IMR-90 (cell line): ENCODE results near the gene DYSF. TPM values are rescaled to one million over a fixed set of nuclear protein-coding genes. Genes with fewer than 3 reads are reported as not detected.

Experiments
- ATAC-seq: fragments of 200-7000 bp; cut with Tn5 transposase; 2 replicates; pipeline ENCODE4 v1.9.1; 2020; ENCODE audit warnings: low read depth, mild to moderate bottlenecking, moderate library complexity
- BruUV-seq: library from RNA; stranded (reverse); fragments of 400-500 nt; replicated peaks from 2 replicates; lab custom pipeline; 2021; lab: Mats Ljungman, UMichigan
- CTCF ChIA-PET: fragments of 300-600 bp; formaldehyde crosslinking; extraction: SDS; loops from one replicate; lab custom pipeline; 2021; ENCODE audit warnings: antibody characterized with exemption; lab: Yijun Ruan, JAX
- POLR2A ChIA-PET: fragments of 300-600 bp; sonication (Branson Sonifier 250); formaldehyde crosslinking; loops from one replicate; lab custom pipeline; 2022; ENCODE audit warnings: antibody characterized with exemption; ENCODE audit not compliant: unreplicated experiment; lab: Charles Lee
- DNase-seq: peaks from one replicate; pipeline ENCODE4 v3.0.0; 2013
- H2AFZ ChIP-seq: replicated peaks from 2 replicates; pipeline ENCODE3; 2013; ENCODE audit warnings: low read length, mild to moderate bottlenecking; ENCODE audit not compliant: poor library complexity
- H2AK5ac ChIP-seq: 2 replicates; pipeline ENCODE4 v1.6.1; 2013; ENCODE audit warnings: low read depth, low read length, inconsistent platforms
- H2AK9ac ChIP-seq: replicated peaks from 2 replicates; pipeline ENCODE3; 2013; ENCODE audit warnings: mild to moderate bottlenecking, low read depth, low read length, moderate library complexity; ENCODE audit not compliant: poor library complexity
- H2BK120ac ChIP-seq: 2 replicates; pipeline ENCODE4 v1.6.1; 2013; ENCODE audit warnings: low read depth, low read length, inconsistent platforms
- H2BK15ac ChIP-seq: 3 replicates; pipeline ENCODE4 v1.6.1; 2013; ENCODE audit warnings: low read depth, low read length, inconsistent platforms
- H2BK20ac ChIP-seq: 2 replicates; pipeline ENCODE4 v1.6.1; 2013; ENCODE audit warnings: low read depth, mild to moderate bottlenecking, inconsistent platforms, low read length, moderate library complexity
- H2BK5ac ChIP-seq: 2 replicates; pipeline ENCODE4 v1.6.1; 2013; ENCODE audit warnings: mild to moderate bottlenecking, low read depth, low read length, inconsistent platforms; ENCODE audit not compliant: poor library complexity, severe bottlenecking
- H3K14ac ChIP-seq: replicated peaks from 2 replicates; pipeline ENCODE4 v1.6.1; 2013; ENCODE audit warnings: low read depth, low read length, inconsistent platforms
- H3K18ac ChIP-seq: 2 replicates; pipeline ENCODE4 v1.6.1; 2013; ENCODE audit warnings: low read depth, low read length, control low read depth
- H3K23ac ChIP-seq: 2 replicates; pipeline ENCODE4 v1.6.1; 2013; ENCODE audit warnings: low read depth, low read length, inconsistent platforms
- H3K27ac ChIP-seq: 2 replicates; pipeline ENCODE4 v1.5.1; 2013; ENCODE audit warnings: mild to moderate bottlenecking, control low read depth, low read length; ENCODE audit not compliant: insufficient read depth
- H3K27me3 ChIP-seq: 2 replicates; pipeline ENCODE4 v1.6.1; 2013; ENCODE audit warnings: low read length; ENCODE audit not compliant: control insufficient read depth, insufficient read depth
- H3K36me3 ChIP-seq: 2 replicates; pipeline ENCODE4 v1.6.1; 2013; ENCODE audit warnings: low read length, mixed read lengths; ENCODE audit not compliant: control insufficient read depth, insufficient read depth
- H3K4ac ChIP-seq: 2 replicates; pipeline ENCODE4 v1.6.1; 2013; ENCODE audit warnings: low read depth, low read length, inconsistent platforms
- H3K4me1 ChIP-seq: 2 replicates; pipeline ENCODE4 v1.6.1; 2013; ENCODE audit warnings: low read length, mixed read lengths; ENCODE audit not compliant: control insufficient read depth, insufficient read depth
- H3K4me2 ChIP-seq: 2 replicates; pipeline ENCODE4 v1.6.1; 2013; ENCODE audit warnings: low read depth, mild to moderate bottlenecking, control low read depth, low read length, moderate library complexity
- H3K4me3 ChIP-seq: 2 replicates; pipeline ENCODE4 v1.5.1; 2013; ENCODE audit warnings: low read depth, mild to moderate bottlenecking, control low read depth, low read length, moderate library complexity; ENCODE audit not compliant: insufficient read depth
- H3K56ac ChIP-seq: 2 replicates; pipeline ENCODE4 v1.6.1; 2013; ENCODE audit warnings: low read length, inconsistent platforms; ENCODE audit not compliant: insufficient read depth; ENCODE audit errors: extremely low read depth
- H3K79me1 ChIP-seq, 2 experiments: 2 replicates each; pipeline ENCODE4 v1.6.1; 2013; ENCODE audit warnings: low read length in 2 of 2, inconsistent platforms in 1 of 2, low read depth in 1 of 2
- H3K9ac ChIP-seq: 2 replicates; pipeline ENCODE4 v1.6.1; 2013; ENCODE audit warnings: low read depth, low read length, control low read depth
- H3K9me1 ChIP-seq: 2 replicates; pipeline ENCODE4 v1.6.1; 2013; ENCODE audit warnings: low read length, inconsistent platforms; ENCODE audit not compliant: insufficient read depth
- H3K9me3 ChIP-seq: 2 replicates; pipeline ENCODE4 v1.6.1; 2013; ENCODE audit warnings: low read length; ENCODE audit not compliant: control insufficient read depth, insufficient read depth
- H4K20me1 ChIP-seq: 2 replicates; pipeline ENCODE4 v1.6.1; 2013; ENCODE audit warnings: low read length, inconsistent platforms; ENCODE audit not compliant: insufficient read depth
- H4K5ac ChIP-seq: 2 replicates; pipeline ENCODE4 v1.6.1; 2013; ENCODE audit warnings: mild to moderate bottlenecking, low read depth, low read length, control low read depth
- H4K8ac ChIP-seq, 2 experiments: 2 replicates each; pipeline ENCODE4 v1.6.1; 2013; ENCODE audit warnings: low read depth in 2 of 2, low read length in 2 of 2, control low read depth in 1 of 2, inconsistent platforms in 1 of 2
- H4K91ac ChIP-seq: 2 replicates; pipeline ENCODE4 v1.6.1; 2013; ENCODE audit warnings: low read depth, low read length, inconsistent platforms; ENCODE audit not compliant: insufficient read depth
- CTCF ChIP-seq: conservative IDR thresholded peaks from 2 replicates; pipeline ENCODE4 v1.5.1; 2012; ENCODE audit warnings: mild to moderate bottlenecking, low read depth, low read length, improper control_type of control experiment
- RAD21 ChIP-seq: IDR thresholded peaks from 2 replicates; pipeline ENCODE4 v1.6.1; 2012; ENCODE audit warnings: low read length, improper control_type of control experiment
- RFX5 ChIP-seq: IDR thresholded peaks from 2 replicates; pipeline ENCODE4 v1.8.0; 2012; ENCODE audit warnings: low read depth, mild to moderate bottlenecking, low read length, moderate library complexity
- WGBS, 2 experiments: methylation state at CpG; one replicate each; pipeline versions ENCODE4 v1.1.5 to v1.1.7; 2013; ENCODE audit warnings: missing lambda C conversion rate in 2 of 2; ENCODE audit not compliant: insufficient read length in 1 of 2; ENCODE audit errors: extremely low coverage in 2 of 2; 5-methylcytosine and 5-hydroxymethylcytosine counted together
- dilution Hi-C: fragments of 300-500 bp; cut with HindIII; formaldehyde crosslinking; loops from one replicate; pipeline ENCODE4 v1.14.3; 2018; ENCODE audit warnings: low sequenced_read_pairs; ENCODE audit not compliant: unreplicated experiment
- in situ Hi-C: fragments of 300-500 bp; cut with MboI; formaldehyde crosslinking; loops from 3 replicates; pipeline ENCODE4 v1.14.3; 2019; ENCODE audit warnings: low sequenced_read_pairs, inconsistent platforms, mixed read lengths
- intact Hi-C: fragments of 100-400 bp; cut with micrococcal nuclease; formaldehyde crosslinking; loops from 2 replicates; pipeline ENCODE4 v1.10.0; 2022
- polyA plus RNA-seq, 3 experiments: library from polyadenylated mRNA; depleted of rRNA; stranded (reverse); fragments of >200 nt; gene quantifications; 2 replicates each; pipeline ENCODE4 v1.2.3, GENCODE V29; 2012; ENCODE audit warnings: low replicate concordance in 1 of 3
- total RNA-seq: library from RNA; depleted of rRNA; stranded (reverse); fragments of >200 nt; gene quantifications from 2 replicates; pipeline ENCODE4 v1.2.3, GENCODE V29; 2012

Gene DYSF
- total and polyA plus RNA-seq, 2 of the 4 experiments (the other 2 are of a cell fraction), result 0.09 to 0.18 TPM

- intact Hi-C loops (no loop called here), in situ Hi-C loops (no loop called here), dilution Hi-C loops (no loop called here)
- ChIA-PET CTCF (no interaction called here), POLR2A (no interaction called here)
- H4K91ac ChIP-seq, result no peak overlapping the region
- no peak overlapping the region for H2BK120ac ChIP-seq
- no peak overlapping the region for H3K23ac ChIP-seq
- no peaks in the 10 kb centered on the region for H3K36me3 ChIP-seq
- H3K9me1 ChIP-seq, result no peaks in the 10 kb centered on the region
- no peak for DNase-seq
- no peak overlapping the region for H3K4me3 ChIP-seq
- H3K4ac ChIP-seq, result no peak overlapping the region
- H3K4me2 ChIP-seq, result no peak overlapping the region
- no peak overlapping the region for H3K9ac ChIP-seq
- H3K14ac ChIP-seq, result no peak overlapping the region
- no peaks in the 10 kb centered on the region for H3K4me1 ChIP-seq
- peaks cover 25% of the 10 kb centered on the region for H3K27me3 ChIP-seq
- no peak overlapping the region for H2AK5ac ChIP-seq
- no peaks in the 10 kb centered on the region for H3K79me1 ChIP-seq
- H4K5ac ChIP-seq, result no peak overlapping the region
- no peak overlapping the region for H3K56ac ChIP-seq
- H3K27ac ChIP-seq, result no peak overlapping the region
- no peak overlapping the region for H2AFZ ChIP-seq
- no peak for ATAC-seq
- H3K18ac ChIP-seq, result no peak overlapping the region
- TF ChIP-seq RFX5 (no peak), RAD21 (no peak), CTCF (no peak)
- H4K20me1 ChIP-seq, result no peaks in the 10 kb centered on the region
- no peak overlapping the region for H2BK15ac ChIP-seq
- H2AK9ac ChIP-seq, result no peak overlapping the region
- no peak overlapping the region for H2BK5ac ChIP-seq
- WGBS, 2 experiments, result 100% methylated on average over 3 of the region's 5 CpGs; no CpG with 5 or more reads in 1 of the 2 experiments
- H4K8ac ChIP-seq, result no peak overlapping the region
- no peak overlapping the region for H2BK20ac ChIP-seq
- no TSS peak for BruUV-seq
- no peaks in the 10 kb centered on the region for H3K9me3 ChIP-seq
Measured at GRCh38 chr2:71474116-71474743, 20.9 kb downstream of the DYSF start.
